IPS-15b (cell line): ENCODE measurements around the gene GABRB1.

ENCODE experiments used
- H3K27me3 ChIP-seq: one replicate; pipeline ENCODE4 v1.6.1; 2013; ENCODE audit warnings: low read length; ENCODE audit not compliant: control insufficient read depth, insufficient read depth
- H3K36me3 ChIP-seq: one replicate; pipeline ENCODE4 v1.6.1; 2013; ENCODE audit warnings: low read length; ENCODE audit not compliant: control insufficient read depth, insufficient read depth
- H3K4me1 ChIP-seq: one replicate; pipeline ENCODE4 v1.6.1; 2013; ENCODE audit warnings: mild to moderate bottlenecking, low read length; ENCODE audit not compliant: control insufficient read depth, insufficient read depth
- H3K4me3 ChIP-seq: one replicate; pipeline ENCODE4 v1.5.1; 2013; ENCODE audit warnings: low read depth, low read length
- H3K9ac ChIP-seq: one replicate; pipeline ENCODE4 v1.6.1; 2013; ENCODE audit warnings: low read depth, mild to moderate bottlenecking, low read length
- H3K9me3 ChIP-seq: one replicate; pipeline ENCODE4 v1.6.1; 2013; ENCODE audit warnings: mild to moderate bottlenecking, low read length; ENCODE audit not compliant: control insufficient read depth, insufficient read depth

The GABRB1 gene

DNA sequence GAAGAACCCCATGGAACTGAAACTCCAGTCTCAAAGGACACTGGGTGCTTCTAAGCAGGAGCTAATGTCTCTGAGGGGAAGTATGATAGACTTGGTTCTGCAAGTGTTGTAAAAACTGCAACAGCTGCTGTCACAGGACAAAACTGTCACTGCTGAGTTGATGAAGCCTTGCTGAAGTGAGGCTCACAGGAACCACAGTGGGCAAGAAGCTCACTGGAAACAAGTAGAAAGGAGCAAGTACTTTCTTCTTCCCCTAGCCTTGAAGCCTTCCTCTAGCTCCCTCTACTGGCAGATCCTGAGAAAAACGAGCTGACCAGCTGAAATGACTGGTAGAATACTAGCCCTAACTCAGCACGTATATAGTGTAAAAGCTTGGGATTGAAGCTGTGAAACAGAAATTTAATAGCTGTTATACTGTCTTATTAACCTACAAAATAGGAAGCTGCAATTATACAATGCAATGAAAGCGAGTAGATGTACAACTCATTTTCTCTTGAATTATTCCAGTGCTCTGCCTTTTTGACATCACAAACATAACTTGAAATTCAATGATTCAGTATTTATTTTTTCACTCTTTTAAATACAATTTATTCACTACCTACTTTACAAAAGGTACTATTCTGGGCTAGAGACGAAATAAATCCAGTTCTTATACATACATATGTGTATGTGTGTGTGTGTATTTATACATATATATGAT is 91.4 kb downstream of the GABRB1 start:
- no peaks in the 10 kb centered on the region for H3K36me3 ChIP-seq
- H3K9ac ChIP-seq: no peak overlapping the region
- no peak overlapping the region for H3K4me3 ChIP-seq
- H3K4me1 ChIP-seq: no peaks in the 10 kb centered on the region
- H3K27me3 ChIP-seq: no peaks in the 10 kb centered on the region
- H3K9me3 ChIP-seq: no peaks in the 10 kb centered on the region

DNA sequence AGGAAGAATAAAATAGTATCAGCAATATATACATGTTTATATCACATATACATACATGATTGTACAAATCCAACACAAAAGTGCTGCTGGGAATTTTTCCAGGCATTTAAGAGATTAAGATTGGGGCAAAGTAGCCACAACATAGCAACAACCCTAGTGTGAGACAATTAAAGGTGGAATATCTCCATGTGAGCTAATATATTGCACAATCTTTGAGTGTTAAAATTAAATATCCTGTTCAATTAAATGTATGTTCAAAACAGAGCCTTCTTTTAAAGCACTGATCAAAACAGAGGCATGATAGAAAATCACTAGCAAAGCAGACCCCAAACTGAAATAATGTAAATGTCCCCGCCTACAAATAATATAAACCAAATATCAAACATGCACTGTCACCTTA is 97.6 kb downstream of the GABRB1 start:
- Histone ChIP-seq H3K4me1 (no peaks in the 10 kb centered on the region), H3K27me3 (no peaks in the 10 kb centered on the region), H3K9ac (no peak overlapping the region), H3K36me3 (no peaks in the 10 kb centered on the region), H3K9me3 (no peaks in the 10 kb centered on the region), H3K4me3 (no peak overlapping the region)

DNA sequence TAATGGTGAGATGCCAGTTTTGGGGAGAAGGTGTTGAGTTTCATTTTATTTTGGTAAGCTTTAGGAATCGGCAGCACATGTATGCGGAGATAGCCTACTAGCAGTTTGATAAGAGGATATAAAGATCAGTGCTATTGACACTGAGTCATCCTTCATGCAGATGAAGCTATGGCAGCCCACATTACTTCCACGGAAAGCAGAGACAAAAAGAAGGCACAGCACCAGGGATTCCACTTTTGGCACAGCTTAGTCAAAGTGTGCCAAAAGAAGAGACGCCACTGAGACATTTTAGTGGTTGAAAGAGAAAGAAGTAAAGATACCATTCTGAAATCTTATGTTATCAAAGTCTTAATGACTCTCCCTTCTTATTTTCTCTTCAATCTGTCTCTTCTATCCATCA is 103.8 kb downstream of the GABRB1 start:
- H3K9me3 ChIP-seq: no peaks in the 10 kb centered on the region
- no peaks in the 10 kb centered on the region for H3K36me3 ChIP-seq
- H3K27me3 ChIP-seq: no peaks in the 10 kb centered on the region

DNA sequence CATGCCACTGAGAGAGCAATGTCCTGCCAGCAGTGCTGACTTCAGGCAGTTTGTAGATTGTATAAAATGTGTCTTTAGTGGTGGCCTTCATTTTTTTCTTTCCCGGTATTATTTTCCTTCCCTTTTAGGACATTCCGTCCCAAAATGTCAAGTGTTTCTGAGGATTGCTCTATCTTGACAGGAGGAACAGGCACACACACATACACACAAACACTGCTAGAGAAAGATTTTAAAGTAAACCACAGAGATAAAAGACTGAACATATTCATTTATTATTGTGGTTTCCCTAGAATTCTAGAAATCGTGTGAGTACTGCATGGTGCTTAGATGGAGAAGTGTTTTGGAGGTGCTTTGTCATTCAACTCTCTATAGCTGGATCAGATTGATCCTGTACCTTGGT is 111.9 kb downstream of the GABRB1 start:
- H3K9ac ChIP-seq: no peak overlapping the region
- no peaks in the 10 kb centered on the region for H3K9me3 ChIP-seq
- H3K4me1 ChIP-seq: no peaks in the 10 kb centered on the region
- no peak overlapping the region for H3K4me3 ChIP-seq
- no peaks in the 10 kb centered on the region for H3K27me3 ChIP-seq
- no peaks in the 10 kb centered on the region for H3K36me3 ChIP-seq

More for the DNA sequence above, 103.8 kb downstream of the GABRB1 start:
- Histone ChIP-seq H3K4me3 (no peak overlapping the region), H3K9ac (no peak overlapping the region), H3K4me1 (no peaks in the 10 kb centered on the region)

DNA sequence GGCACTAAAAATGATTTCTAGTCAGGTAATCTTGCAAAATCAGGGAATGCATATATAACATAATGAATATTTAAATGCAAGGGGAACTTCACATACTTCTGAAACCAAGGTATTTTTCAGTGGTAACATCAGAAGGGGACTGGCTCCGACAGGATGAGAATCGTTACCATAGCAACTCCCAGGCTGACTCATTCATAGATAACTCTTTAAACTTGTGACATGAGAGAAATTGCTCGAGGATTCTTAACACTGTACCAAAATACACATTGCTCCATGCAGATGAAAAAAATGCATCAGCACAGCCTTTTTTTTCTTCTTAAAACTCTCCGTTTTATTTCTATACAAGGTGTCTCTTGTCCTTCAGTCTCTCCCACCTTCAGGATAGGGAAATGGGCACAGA is 114.3 kb downstream of the GABRB1 start:
- no peak overlapping the region for H3K4me3 ChIP-seq
- H3K9me3 ChIP-seq: no peaks in the 10 kb centered on the region
- no peaks in the 10 kb centered on the region for H3K36me3 ChIP-seq
- H3K4me1 ChIP-seq: no peaks in the 10 kb centered on the region
- no peak overlapping the region for H3K9ac ChIP-seq
- H3K27me3 ChIP-seq: no peaks in the 10 kb centered on the region

DNA sequence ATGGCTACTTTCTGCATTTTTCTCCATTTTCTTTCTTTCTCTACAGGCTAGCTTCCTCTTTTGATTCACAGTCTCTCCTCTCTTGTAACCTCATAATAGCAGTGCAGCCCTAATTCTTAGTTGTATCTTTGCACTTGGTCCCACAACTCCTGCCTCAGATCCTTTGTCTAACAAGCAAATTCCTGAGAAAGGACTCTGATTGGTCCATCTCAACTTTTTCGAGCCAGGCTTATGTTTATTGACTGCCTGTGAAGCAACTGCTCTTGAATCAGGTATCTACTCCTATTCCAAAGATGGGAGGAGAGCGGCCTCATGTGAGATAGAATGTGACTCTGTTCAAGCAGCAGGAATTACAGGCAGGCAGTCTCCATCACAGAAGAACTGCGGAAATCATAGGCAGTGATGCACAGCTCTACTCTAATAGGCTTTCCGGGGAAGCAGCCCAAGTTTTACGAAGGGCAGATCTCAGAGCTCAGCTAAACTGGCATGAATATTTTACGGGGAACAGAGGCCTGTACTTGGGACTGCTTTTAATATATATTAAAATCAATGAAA is 123.5 kb downstream of the GABRB1 start:
- H3K27me3 ChIP-seq: no peaks in the 10 kb centered on the region
- no peaks in the 10 kb centered on the region for H3K36me3 ChIP-seq
- H3K9ac ChIP-seq: no peak overlapping the region
- no peak overlapping the region for H3K4me3 ChIP-seq
- no peaks in the 10 kb centered on the region for H3K4me1 ChIP-seq
- H3K9me3 ChIP-seq: no peaks in the 10 kb centered on the region

DNA sequence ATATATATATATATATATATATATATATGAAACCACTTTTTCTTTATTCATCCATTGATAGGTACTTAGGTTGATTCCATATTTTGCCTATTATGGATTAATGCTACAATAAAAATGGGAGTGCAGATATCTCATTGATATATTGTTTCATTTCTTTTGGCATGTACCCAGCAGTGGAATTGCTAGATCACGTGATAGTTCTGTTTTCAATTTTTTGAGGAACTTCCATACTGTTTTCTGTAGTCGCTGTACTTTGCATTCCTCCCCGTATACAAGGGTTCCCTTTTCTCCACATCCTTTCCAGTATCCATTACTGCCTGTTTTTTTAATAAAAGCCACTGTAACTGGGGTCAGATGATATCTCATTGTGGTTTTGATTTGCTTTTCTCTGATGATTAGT is 124.6 kb downstream of the GABRB1 start:
- no peaks in the 10 kb centered on the region for H3K27me3 ChIP-seq
- no peak overlapping the region for H3K4me3 ChIP-seq
- no peak overlapping the region for H3K9ac ChIP-seq
- no peaks in the 10 kb centered on the region for H3K36me3 ChIP-seq
- no peaks in the 10 kb centered on the region for H3K9me3 ChIP-seq
- H3K4me1 ChIP-seq: no peaks in the 10 kb centered on the region

DNA sequence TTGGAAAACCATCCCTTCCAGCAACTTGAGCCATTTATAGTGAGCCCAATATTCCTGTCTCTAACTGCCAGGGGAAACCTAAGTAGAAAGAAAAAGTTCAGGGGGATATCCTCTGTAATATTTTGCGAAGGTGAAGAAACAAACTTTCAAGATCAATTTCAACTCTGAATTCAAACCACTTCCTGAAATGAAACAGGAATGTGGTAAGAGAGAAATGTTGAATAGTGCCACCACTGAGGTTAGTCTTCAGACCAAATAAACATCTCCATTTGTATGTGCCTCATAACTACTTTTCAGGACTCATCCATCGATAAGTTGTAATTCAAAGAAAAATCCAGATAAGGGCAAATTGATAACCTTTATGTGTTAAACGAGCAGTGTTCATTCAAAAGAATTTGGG is 128.7 kb downstream of the GABRB1 start:
- Histone ChIP-seq H3K9ac (no peak overlapping the region), H3K4me1 (no peaks in the 10 kb centered on the region), H3K9me3 (no peaks in the 10 kb centered on the region), H3K27me3 (no peaks in the 10 kb centered on the region), H3K4me3 (no peak overlapping the region), H3K36me3 (no peaks in the 10 kb centered on the region)

DNA sequence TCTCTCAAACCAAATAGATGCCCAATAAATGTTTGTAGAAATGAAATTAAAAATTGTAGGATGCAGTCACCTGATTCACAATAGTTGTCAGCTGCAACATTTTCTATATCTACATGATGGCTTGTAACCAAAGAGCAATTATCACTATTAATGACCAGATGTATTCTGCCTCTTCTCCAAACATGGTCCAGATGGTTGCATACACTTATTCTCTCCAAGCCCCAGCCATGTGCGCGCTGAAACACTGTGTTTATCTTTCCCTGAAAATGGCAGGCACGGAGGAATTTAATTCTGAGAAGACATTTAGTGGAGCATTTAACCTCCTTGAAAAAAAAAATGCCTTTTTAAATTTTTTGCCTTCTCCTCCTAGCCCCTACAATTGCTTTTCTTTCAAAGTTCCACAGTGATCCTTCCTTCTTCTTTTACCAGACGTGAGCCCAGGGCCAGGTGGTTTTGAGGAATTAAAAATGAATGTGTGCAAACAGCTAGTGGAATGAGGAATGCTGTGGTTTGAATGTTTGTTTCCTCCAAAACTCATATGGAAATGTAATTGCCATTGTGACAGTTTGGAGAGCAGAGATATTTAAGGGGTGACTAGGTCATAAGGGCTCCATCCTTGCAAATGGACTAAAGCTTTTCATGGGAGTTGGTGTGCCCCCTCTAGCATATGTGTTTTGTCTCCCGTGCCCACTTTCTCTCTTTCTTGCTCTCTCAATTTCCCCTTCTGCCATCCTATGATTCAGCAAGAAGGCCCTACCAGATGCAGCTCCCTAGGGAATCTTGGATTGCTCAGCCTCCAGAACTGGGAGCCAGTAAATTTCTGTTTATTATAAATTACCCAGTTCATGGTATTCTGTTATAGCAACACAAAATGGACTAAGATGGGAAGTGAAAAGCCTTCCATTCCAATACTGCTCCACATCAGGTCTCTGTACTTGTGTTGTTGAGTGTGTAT is 136.0 kb downstream of the GABRB1 start:
- no peak overlapping the region for H3K9ac ChIP-seq
- H3K4me1 ChIP-seq: no peaks in the 10 kb centered on the region
- no peaks in the 10 kb centered on the region for H3K36me3 ChIP-seq
- H3K27me3 ChIP-seq: no peaks in the 10 kb centered on the region
- no peaks in the 10 kb centered on the region for H3K9me3 ChIP-seq
- H3K4me3 ChIP-seq: no peak overlapping the region

DNA sequence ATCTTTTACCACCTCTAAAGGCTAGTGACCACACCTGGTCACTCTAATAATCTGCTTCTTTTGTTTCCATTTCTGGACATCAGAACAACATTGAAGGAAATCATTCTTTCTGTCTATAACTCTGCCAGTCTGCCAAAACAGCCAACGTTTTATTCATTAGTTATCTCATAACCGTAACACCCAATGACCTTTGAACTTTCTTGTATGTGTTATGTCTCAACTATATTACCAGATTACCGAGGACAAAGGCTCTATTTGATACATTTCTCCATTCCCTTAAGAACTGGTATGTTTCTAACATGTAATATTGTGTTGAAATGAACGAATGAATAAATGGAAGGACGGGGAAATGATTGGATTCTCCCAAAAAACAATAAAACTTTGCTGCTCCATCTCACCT is 152.7 kb downstream of the GABRB1 start:
- no peaks in the 10 kb centered on the region for H3K9me3 ChIP-seq
- no peaks in the 10 kb centered on the region for H3K36me3 ChIP-seq
- no peak overlapping the region for H3K9ac ChIP-seq
- no peak overlapping the region for H3K4me3 ChIP-seq
- H3K4me1 ChIP-seq: peaks cover 7% of the 10 kb centered on the region
- H3K27me3 ChIP-seq: no peaks in the 10 kb centered on the region

DNA sequence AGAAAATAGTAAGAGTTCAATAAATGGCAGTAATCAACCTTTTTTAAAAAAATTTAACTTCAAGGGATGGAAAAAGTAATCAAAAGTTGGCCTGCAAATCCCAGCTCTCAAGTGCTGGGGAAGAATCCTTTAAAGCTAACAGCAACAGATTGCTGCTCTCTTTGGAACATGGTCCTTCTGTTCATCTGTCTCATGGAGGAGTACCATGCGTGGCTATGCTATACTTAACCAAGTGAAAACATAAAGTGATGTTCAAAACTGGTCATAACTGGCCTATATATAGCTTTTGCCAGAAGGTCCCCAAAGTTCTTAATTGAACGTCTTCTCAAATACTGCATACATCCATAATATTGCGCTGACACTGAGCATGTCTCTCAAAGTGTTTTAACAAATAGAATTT is 154.4 kb downstream of the GABRB1 start:
- no peaks in the 10 kb centered on the region for H3K9me3 ChIP-seq
- no peaks in the 10 kb centered on the region for H3K36me3 ChIP-seq
- no peak overlapping the region for H3K9ac ChIP-seq
- H3K4me1 ChIP-seq: peaks cover 7% of the 10 kb centered on the region
- H3K27me3 ChIP-seq: no peaks in the 10 kb centered on the region
- H3K4me3 ChIP-seq: no peak overlapping the region

DNA sequence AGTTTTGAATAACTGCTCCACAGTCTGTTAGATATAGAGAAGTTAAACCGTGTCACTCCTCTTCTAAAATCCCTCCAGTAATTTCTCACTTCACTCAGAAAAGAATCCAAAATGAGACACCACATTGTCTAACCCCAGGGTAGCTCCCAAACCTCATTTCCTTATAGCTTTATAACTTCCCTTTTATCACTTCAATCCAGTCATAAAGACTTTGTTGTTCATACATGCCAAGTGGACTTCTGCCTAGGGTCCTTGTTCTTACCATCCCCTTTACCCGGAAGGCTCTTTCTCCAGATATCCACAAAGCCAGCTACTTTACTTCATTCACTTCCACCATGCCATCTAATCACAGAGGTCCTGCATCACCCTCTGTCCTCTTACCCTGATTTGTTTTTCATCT is 156.2 kb downstream of the GABRB1 start:
- H3K36me3 ChIP-seq: no peaks in the 10 kb centered on the region
- no peaks in the 10 kb centered on the region for H3K4me1 ChIP-seq
- H3K27me3 ChIP-seq: no peaks in the 10 kb centered on the region
- H3K9me3 ChIP-seq: no peaks in the 10 kb centered on the region
- no peak overlapping the region for H3K9ac ChIP-seq
- H3K4me3 ChIP-seq: no peak overlapping the region
